Neutrophil (primary cell): ENCODE data around the gene PGA3.
"Not testable (repeated sequence)": the region's sequence is repeated elsewhere in the genome, so short reads cannot be mapped to it uniquely, and the experiment has no call there.

Experiments used
- H3K27ac ChIP-seq: fragments of 200-600 bp; sonication (generic); 2 replicates; pipeline ENCODE4 v1.5.1; 2016; ENCODE audit warnings: mild to moderate bottlenecking, moderate library complexity
- H3K27me3 ChIP-seq: fragments of 200-600 bp; sonication (generic); 2 replicates; pipeline ENCODE4 v1.6.0; 2016; ENCODE audit warnings: mild to moderate bottlenecking
- H3K36me3 ChIP-seq: fragments of 200-600 bp; sonication (generic); 2 replicates; pipeline ENCODE4 v1.5.1; 2017
- H3K4me1 ChIP-seq, 2 experiments: fragments of 200-600 bp in 1 of 2; sonication (generic) in 1 of 2; 1 replicate in 1 of 2; 2 replicates in 1 of 2; pipeline versions ENCODE4 v1.5.1 to v1.6.1; 2013 to 2016; ENCODE audit warnings: low read depth in 1 of 2, low read length in 1 of 2, mild to moderate bottlenecking in 1 of 2, moderate library complexity in 1 of 2; ENCODE audit not compliant: control insufficient read depth in 1 of 2, insufficient read depth in 1 of 2
- H3K4me3 ChIP-seq, 2 experiments: fragments of 200-600 bp in 1 of 2; sonication (generic) in 1 of 2; 1 replicate in 1 of 2; 2 replicates in 1 of 2; pipeline ENCODE4 v1.5.1; 2013 to 2016; ENCODE audit warnings: low read depth in 1 of 2, low read length in 1 of 2, mild to moderate bottlenecking in 1 of 2, moderate library complexity in 1 of 2
- H3K9me3 ChIP-seq: fragments of 200-600 bp; sonication (generic); 2 replicates; pipeline ENCODE4 v1.5.1; 2016
- TF ChIP-seq, protein P1 (sequence below): fragments of 200-600 bp; sonication (generic); IDR thresholded peaks from 2 replicates; pipeline ENCODE4 v1.5.1; 2016; ENCODE audit warnings: antibody characterized with exemption

The PGA3 gene

DNA sequence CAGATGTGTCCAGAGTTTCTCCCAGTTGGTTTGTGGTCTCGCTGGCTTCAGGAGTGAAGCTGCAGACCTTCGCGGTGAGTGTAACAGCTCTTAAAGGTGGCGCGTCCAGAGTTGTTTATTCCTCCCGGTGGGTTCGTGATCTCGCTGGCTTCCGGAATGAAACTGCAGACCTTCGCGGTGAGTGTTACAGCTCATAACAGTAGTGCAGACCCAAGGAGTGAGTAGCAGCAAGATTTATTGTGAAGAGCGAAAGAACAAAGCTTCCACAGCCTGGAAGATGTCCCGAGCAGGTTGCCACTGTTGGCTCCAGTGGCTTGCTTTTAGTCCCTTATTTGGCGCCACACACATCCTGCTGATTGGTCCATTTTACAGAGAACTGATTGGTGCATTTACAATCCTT, 1.8 kb upstream of the PGA3 start:
- Histone ChIP-seq H3K4me3 (no peak overlapping the region), H3K36me3 (no peaks in the 10 kb centered on the region), H3K4me1 (no peaks in the 10 kb centered on the region), H3K9me3 (no peaks in the 10 kb centered on the region), H3K27ac (no peak overlapping the region), H3K27me3 (peaks cover 6% of the 10 kb centered on the region)
- TF ChIP-seq, protein P1, sequence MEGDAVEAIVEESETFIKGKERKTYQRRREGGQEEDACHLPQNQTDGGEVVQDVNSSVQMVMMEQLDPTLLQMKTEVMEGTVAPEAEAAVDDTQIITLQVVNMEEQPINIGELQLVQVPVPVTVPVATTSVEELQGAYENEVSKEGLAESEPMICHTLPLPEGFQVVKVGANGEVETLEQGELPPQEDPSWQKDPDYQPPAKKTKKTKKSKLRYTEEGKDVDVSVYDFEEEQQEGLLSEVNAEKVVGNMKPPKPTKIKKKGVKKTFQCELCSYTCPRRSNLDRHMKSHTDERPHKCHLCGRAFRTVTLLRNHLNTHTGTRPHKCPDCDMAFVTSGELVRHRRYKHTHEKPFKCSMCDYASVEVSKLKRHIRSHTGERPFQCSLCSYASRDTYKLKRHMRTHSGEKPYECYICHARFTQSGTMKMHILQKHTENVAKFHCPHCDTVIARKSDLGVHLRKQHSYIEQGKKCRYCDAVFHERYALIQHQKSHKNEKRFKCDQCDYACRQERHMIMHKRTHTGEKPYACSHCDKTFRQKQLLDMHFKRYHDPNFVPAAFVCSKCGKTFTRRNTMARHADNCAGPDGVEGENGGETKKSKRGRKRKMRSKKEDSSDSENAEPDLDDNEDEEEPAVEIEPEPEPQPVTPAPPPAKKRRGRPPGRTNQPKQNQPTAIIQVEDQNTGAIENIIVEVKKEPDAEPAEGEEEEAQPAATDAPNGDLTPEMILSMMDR, result no peak

DNA sequence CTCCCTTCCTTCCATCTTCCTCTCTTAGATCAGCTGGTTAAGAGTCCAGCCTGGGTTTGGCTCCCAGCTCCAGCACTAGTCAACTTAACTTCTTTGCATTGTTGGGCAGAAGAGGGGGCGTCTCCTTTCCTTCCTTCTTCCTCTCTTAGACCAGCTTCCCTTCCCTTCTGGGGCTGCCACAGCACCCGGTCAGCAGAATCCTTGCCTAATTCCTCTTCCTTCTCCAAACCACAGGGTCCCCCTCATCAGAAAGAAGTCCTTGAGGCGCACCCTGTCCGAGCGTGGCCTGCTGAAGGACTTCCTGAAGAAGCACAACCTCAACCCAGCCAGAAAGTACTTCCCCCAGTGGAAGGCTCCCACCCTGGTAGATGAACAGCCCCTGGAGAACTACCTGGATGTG, 558 bp downstream of the PGA3 start:
- H3K4me3 ChIP-seq, result not testable (repeated sequence)

DNA sequence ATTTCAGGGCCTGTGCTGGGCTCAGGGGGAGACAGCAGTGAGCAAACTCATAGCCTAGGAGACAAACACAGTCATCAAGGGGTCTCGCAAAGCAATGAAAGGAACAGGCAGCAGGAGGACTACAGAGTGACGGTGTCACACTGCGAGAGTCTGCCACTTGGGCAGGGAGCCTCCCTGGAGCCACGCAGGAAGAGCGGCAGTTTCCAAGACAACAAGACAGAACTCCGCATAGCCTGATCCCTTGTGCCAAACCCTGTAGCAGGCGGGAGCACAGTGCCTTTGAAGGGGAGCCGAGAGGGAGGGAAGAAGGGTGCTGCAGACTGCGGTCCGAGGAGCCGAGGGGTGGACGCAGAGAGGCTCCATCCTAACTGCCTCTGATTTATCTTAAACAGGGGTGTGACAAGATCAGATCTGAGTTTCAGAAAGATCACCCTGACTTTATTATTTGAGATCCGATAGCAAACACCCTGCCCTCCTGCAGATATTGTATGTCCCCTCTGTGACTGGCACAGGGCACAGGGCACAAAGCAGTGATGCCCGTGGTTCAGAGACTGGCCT, 1.3 kb downstream of the PGA3 start:
- not testable (repeated sequence) for H3K27me3 ChIP-seq, H3K9me3 ChIP-seq, H3K4me1 ChIP-seq, H3K4me3 ChIP-seq, H3K27ac ChIP-seq, H3K36me3 ChIP-seq

More for the DNA sequence above, 558 bp downstream of the PGA3 start:
- H3K9me3 ChIP-seq, H3K27me3 ChIP-seq, H3K36me3 ChIP-seq, H3K27ac ChIP-seq, H3K4me1 ChIP-seq: not testable (repeated sequence)

DNA sequence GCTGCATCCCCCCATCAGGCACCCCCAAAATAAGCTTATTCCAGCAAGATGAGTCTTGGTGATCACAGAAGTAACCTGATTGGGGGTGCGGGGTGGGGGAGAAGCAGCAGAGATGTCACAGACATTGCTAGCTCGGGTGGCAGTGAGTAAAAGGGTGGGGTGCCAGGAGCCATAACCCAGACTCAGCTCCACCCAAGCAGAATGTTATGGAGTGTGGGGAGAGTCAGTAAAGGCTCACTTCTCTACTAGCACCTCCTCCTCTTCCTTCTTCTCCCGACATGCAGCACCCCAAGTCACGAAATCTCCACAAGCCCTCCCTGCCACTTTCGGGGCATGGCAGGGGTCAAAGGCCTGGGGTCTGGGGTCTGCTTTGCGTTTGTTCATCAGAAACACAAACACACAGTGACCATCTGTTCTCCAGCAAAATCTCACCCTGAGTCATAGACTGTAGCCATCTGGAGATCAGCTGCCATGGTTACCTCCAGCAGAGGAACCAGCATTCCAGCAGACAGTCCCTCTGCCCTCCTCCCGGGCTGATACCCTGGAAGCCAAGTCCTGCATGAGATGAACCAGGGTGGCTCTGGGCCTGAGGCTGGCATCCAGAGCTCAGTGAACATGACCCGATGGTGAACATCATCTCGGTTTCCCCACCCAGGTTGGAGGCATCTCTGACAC, 4.5 kb downstream of the PGA3 start:
- not testable (repeated sequence) for H3K27me3 ChIP-seq, H3K36me3 ChIP-seq, H3K27ac ChIP-seq, H3K9me3 ChIP-seq, H3K4me1 ChIP-seq, H3K4me3 ChIP-seq

DNA sequence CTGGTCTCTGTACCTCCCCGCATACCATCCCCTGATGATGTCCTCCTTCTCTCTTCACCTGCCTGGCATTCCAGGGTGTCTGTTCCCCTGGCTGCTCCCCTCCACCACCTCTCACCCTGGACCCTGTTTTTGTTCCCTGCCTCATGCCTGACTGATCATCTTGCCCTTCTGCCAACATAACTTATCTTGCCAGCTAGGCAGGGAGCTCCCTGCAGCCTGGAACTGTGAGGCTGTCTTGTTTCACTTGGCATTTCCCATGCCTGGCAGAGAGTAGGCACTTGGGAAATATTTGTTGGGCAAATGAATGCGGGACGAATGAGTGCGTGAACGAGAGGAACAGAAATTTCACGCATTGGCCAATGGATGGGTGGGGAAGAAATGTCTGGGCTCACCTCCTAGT, 7.3 kb downstream of the PGA3 start:
- H3K27ac ChIP-seq, H3K36me3 ChIP-seq, H3K27me3 ChIP-seq, H3K4me3 ChIP-seq, H3K4me1 ChIP-seq, H3K9me3 ChIP-seq: not testable (repeated sequence)

DNA sequence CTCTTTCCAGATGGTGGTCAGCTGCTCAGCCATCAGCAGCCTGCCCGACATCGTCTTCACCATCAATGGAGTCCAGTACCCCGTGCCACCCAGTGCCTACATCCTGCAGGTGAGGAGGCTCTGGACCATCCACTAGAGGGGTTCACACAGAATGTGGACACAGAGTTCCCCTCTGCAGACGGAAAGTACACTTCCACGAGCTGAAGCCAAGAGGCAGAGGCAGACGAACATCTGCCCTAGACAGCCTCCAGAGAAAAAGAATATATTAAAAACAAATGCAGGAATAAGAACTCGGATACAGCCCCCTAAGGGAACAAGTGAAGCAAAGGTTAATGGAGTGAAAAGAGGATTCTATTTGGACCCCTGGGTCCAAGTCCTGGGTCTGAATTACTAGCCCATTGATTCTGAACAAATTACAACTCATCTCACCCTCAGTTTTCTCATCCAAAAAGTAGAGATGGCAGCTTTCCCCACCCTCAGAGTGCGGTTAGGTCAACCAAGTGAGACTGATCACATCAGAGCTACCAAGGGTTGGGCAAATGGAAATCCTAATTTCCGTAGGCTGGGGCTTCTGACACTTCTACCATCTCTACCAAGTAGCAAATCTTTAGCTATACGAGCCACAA, 8.1 kb downstream of the PGA3 start:
- not testable (repeated sequence) for H3K4me1 ChIP-seq, H3K36me3 ChIP-seq, H3K4me3 ChIP-seq, H3K27me3 ChIP-seq, H3K9me3 ChIP-seq, H3K27ac ChIP-seq

DNA sequence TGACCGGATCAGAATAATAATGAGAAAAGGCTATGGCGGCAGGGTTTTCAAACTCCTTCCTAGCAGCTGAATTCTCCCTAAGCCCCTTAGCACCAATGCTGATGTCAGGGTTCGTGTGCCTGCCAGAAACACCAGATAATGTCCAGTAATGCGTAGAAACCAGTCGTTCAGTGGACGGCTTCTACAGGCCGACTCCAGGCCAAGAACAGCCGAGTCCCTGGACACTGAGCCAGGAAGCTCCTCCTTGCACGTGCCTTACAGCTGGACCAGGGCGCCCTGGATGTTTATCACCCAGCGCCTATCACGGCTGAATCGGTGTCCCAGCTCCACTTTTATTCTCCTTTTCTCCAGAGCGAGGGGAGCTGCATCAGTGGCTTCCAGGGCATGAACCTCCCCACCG, 8.9 kb downstream of the PGA3 start:
- not testable (repeated sequence) for H3K27ac ChIP-seq, H3K4me1 ChIP-seq, H3K4me3 ChIP-seq, H3K27me3 ChIP-seq, H3K9me3 ChIP-seq, H3K36me3 ChIP-seq

DNA sequence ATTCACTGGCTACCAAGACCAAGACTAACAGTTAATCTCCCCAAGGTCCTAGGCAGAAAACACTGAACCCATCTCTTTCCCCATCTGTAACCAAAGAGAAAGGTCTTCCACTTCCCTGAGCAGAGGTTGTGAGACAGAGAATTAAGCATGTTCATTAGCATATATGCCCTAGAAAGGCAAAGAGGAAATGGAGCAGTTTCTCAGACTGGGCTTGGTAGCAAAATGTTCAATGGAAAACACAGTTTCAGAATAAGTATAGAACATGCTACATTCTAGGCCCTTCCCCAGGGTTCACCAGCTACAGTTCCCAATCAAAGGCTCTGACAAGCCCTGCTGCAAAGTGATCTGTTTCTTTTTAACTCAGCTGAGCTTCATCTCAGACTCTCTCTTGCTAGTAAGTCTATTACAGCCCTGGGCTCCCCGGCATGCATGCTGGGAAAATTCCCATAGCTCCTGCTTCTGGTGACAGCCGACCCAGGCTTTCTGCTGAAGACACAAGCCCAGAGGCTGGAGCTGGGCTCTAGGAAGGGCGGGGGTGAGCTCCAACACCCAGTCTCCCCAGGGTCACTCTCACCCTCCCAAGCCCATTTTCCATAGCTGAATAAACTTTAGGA, 10.5 kb downstream of the PGA3 start:
- not testable (repeated sequence) for H3K9me3 ChIP-seq, H3K27ac ChIP-seq, H3K36me3 ChIP-seq, H3K4me3 ChIP-seq, H3K27me3 ChIP-seq, H3K4me1 ChIP-seq

DNA sequence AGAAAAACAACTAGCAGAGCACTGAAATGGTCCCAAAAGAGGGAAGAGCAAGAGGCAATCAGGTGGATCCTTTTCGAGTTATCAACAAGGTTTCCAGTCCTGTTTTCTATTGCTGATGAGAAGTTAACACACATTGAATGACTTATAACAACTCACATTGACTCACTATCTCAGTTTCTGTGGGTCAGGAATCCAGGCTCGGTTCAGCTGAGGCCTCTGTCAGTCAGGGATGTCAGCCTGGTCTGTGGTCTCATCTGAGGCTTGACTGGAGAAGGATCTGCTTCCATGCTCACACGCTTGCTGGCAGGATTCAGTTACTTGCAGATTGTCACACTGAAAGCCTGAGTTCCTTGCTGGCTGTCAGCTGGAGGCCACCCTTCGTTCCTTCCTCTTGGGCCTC, 15.0 kb downstream of the PGA3 start:
- not testable (repeated sequence) for H3K9me3 ChIP-seq, H3K36me3 ChIP-seq, H3K4me1 ChIP-seq, H3K4me3 ChIP-seq, H3K27me3 ChIP-seq, H3K27ac ChIP-seq

DNA sequence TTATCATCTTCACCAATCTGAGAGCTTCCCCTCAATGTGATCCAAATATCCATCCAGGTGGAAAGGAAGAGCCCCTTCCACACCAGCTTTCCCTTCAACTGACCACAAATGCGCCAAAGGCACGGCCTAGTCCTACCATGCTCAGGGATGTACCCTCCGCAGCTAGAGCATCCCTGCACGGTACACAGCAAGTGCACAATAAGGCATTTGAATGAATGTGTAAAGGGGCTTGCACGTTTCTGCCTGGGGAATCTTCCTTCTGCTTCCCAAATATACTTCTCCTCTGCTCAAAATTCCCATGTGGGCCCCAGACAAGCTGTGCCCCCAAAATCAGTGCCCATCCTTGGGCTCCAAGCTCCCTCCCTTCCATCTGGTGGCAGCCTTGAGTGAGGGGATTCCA, 15.7 kb downstream of the PGA3 start:
- H3K4me3 ChIP-seq, H3K27ac ChIP-seq, H3K27me3 ChIP-seq, H3K4me1 ChIP-seq, H3K36me3 ChIP-seq, H3K9me3 ChIP-seq: not testable (repeated sequence)

DNA sequence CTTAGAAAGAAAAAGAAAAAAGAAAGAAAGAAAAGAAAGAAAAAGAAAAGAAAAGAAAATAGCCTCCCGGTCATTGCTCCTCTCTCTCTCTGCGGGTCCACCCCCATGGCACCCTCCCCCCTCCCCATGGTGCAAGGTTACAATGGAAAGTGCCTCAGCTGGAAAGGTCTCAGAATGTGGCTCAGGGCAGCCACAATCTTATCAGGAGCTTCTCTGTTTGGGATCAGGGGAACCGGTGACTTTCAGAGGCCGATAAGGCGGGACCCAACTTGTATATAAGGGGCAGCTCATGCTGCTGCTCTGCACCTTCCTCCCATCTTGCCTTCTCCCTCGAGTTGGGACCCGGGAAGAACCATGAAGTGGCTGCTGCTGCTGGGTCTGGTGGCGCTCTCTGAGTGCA, 18.7 kb downstream of the PGA3 start, which contains the start of gene PGA4:
Gene PGA4 (plus strand): TSS at position 301 of the 400 bp plus-strand sequence. CDS start 54 bp downstream, at position 355.
- not testable (repeated sequence) for H3K27me3 ChIP-seq, H3K36me3 ChIP-seq, H3K4me1 ChIP-seq, H3K9me3 ChIP-seq, H3K27ac ChIP-seq, H3K4me3 ChIP-seq

DNA sequence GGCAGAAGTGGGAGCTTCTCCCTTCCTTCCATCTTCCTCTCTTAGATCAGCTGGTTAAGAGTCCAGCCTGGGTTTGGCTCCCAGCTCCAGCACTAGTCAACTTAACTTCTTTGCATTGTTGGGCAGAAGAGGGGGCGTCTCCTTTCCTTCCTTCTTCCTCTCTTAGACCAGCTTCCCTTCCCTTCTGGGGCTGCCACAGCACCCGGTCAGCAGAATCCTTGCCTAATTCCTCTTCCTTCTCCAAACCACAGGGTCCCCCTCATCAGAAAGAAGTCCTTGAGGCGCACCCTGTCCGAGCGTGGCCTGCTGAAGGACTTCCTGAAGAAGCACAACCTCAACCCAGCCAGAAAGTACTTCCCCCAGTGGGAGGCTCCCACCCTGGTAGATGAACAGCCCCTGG, 19.4 kb downstream of the PGA3 start:
- not testable (repeated sequence) for H3K36me3 ChIP-seq, H3K4me3 ChIP-seq, H3K27me3 ChIP-seq, H3K9me3 ChIP-seq, H3K27ac ChIP-seq, H3K4me1 ChIP-seq
